Glomerular endothelial cell (primary cell): ENCODE measurements around the gene OR1M1. TPM values are rescaled to one million over a fixed set of nuclear protein-coding genes. Genes with fewer than 3 reads are reported as not detected.

ENCODE experiments used
- DNase-seq: peaks from one replicate; pipeline ENCODE4 v3.0.0-alpha.2; 2011; ENCODE audit warnings: low read depth, low spot score; ENCODE audit errors: extremely low read depth
- total RNA-seq: library from RNA; depleted of rRNA; stranded (reverse); fragments of >200 nt; gene quantifications from 2 replicates; pipeline ENCODE4 v1.2.3, GENCODE V29; 2015

The OR1M1 gene
- total RNA-seq, 1 donor from 2014 or later = not detected

- DNase-seq = no peak
These were observed 13.1 kb upstream of the OR1M1 start for GRCh38 chr19:9073806-9074205.

DNA sequence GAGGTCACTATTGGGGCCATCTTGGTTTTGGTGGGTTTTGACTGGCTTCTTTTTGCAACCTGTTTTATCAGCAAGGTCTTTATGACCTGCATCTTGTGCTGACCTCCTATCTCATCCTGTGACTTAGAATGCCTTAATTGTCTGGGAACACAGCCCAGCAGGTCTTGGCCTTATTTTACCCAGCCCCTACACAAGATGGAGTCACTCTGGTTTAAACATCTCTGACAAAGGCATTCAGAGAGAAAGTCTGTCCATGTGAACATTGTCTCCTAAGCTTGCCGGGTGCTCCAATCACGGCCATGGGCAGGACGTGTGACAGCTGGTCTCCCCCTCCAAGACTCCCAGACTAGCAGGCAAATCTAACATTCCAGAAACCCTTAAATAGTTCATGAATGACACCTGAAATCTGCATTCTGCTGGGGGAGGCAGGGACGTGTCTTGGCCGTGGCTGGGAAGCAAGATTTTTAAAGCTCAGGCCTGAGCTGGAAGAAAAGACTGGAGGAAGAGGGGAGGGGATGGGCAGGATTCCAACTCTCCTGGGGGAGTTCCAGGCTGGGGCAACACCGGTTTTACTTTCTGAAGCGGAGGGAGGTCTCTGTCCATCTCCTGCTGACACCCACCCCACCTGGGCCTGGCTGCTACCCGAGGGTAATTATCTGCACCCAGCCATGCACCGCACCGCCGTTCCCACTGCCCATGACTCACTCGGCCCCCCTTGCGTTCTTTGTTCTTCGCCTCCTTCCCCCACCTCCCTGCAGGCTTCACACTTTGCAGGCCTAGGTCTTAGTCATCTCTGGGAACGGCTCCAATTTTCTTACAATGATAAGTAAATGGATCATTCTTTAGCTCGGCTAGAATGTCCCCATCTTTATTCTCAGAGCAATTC, 11.6 kb upstream of the OR1M1 start:
- peak; percentile 94 for DNase-seq

GRCh38 chr19:9076901-9077300, 10.0 kb upstream of the OR1M1 start:
- no peak for DNase-seq

GRCh38 chr19:9078651-9079050, 8.2 kb upstream of the OR1M1 start:
- no peak for DNase-seq

- DNase-seq = no peak
These were observed 20.5 kb downstream of the OR1M1 start, which contains the start of gene OR7G2 for GRCh38 chr19:9107375-9107774. TSS of gene OR7G2 (minus strand) at chr19:9107475. CDS start at chr19:9103243, 4,232 bp downstream.

- no peak for DNase-seq
These were observed 23.1 kb downstream of the OR1M1 start for GRCh38 chr19:9109959-9110358.

- DNase-seq = no peak
These were observed 28.5 kb downstream of the OR1M1 start, which contains the start of gene OR7G1 for GRCh38 chr19:9115307-9115813. TSS of gene OR7G1 (minus strand) at chr19:9115763. CDS start at chr19:9115763, 0 bp downstream.

GRCh38 chr19:9116547-9116946, 29.7 kb downstream of the OR1M1 start:
- DNase-seq = no peak

DNA sequence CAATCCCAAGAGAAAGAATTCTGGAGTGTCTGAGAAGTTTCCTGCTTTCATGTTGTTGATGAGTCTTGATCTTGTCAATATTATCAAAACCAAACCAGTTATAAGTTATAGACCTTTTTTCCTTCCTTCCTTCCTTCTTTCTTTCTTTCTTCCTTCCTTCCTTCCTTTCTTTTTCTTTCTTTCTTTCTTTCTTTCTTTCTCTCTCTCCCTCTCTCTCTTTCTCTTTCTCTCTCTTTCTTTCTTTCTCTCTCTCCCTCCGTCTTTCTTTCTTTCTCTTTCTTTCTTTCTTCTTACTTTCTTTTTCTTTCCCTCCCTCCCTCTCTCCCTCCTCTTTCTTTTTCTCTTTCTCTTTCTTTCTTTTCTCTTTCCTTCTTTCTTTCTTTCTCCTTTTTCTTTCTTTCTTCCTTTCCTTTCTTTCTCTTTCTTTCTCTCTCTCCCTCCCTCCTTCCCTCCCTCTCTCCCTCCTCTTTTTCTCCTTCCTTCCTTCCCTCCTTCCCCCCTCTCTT, 40.1 kb downstream of the OR1M1 start, which contains the start of gene OR7G3:
OR7G3 (minus strand) TSS at position 51 of the 506 bp plus-strand sequence; CDS start at position 51, 0 bp downstream.
- DNase-seq = no peak

DNA sequence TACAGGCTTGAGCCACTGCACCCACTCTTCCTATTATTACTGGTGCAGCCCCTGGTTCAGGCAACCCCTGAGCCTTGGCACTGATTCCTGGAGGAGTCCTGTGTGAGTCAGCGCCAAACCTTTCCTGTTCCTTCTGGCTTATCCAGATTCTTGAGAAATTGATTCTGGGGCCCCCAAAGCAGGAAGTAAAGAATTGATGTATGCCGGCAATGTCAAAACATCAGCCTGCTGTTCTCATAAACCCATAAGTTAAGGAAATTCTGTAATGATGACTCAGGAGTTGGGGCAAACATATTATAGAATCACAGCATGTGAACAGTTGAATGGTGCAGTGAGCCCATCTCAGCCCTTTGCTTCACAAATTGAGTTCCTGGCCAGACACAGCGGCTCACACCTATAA, 41.3 kb downstream of the OR1M1 start:
- DNase-seq = peak; percentile 87

- no peak for DNase-seq
These were observed 44.1 kb downstream of the OR1M1 start for GRCh38 chr19:9130965-9131364.

GRCh38 chr19:9132422-9132821, 45.6 kb downstream of the OR1M1 start:
- no peak for DNase-seq

- no peak for DNase-seq
These were observed 52.8 kb downstream of the OR1M1 start for GRCh38 chr19:9139609-9140158.

DNA sequence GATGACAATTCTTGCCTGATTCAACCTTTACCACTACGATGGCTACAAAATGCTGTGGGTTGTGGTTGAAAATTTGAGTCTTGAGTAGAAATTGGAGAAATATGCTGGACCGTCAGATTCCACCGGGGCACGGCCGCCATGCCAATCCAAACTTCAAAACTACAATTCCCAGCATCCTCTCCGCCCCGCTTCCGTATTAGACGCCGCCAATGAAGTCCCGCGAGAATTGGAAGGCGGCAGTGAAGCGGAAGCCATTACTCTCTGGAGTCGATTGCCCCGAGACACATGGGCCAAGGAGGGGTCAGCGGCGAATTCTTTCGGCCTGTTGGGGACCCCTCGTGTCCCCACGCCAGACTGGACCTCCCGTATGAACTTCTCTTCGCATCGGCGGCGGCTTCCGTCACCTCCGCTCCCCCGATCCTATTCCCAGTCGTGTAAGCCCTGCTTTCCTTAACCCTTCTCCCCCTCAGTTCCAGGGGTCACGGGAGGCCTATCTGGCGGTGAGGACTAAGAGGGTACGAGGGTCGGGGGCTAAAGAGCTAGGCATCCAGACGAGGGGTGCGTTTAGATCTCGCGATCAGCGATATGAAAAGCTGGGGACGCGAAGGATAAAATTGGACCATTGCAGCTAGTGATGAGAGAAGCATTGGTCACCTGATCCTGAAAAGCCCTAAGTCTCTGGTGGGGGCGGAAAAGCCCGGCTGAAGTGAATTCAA, 53.5 kb downstream of the OR1M1 start, which contains the start of gene ZNF317:
ZNF317 (plus strand) TSS at position 239 of the 716 bp plus-strand sequence. CDS start 15,620 bp downstream, outside the sequence.
- DNase-seq = peak; percentile 62

DNA sequence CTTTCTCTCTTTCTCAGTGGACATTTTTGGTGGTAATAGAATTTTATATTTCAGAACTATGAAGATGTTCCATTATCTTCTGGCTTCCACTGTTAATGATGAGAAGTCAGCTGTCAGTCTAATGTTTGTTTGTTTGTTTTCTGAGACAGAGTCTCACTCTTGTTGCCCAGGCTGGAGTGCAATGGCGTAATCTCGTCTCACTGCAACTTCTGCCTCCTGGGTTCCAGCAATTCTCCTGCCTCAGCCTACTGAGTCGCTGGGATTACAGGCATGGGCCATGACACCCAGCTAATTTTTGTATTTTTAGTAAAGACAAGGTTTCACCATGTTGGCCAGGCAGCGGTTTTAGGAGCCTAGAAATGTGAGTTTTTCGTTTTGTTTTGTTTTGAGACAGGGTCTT, 58.1 kb downstream of the OR1M1 start:
- DNase-seq = no peak

Other genes with a start within 250 kb of the OR1M1 start
- gene MUC16, start 76.7 kb upstream of the OR1M1 start, total RNA-seq = not detected in 2 replicates
- gene OR7G2, start 20.4 kb downstream of the OR1M1 start, total RNA-seq = not detected in 2 replicates
- gene OR7G1, start 28.7 kb downstream of the OR1M1 start, total RNA-seq = not detected in 2 replicates
- gene OR7G3, start 39.9 kb downstream of the OR1M1 start, total RNA-seq = not detected in 2 replicates
- gene ZNF317, start 53.3 kb downstream of the OR1M1 start, total RNA-seq = 14.5 and 22.5 TPM in 2 replicates
- 0.35 TPM in 1 of 2 replicates, not detected in the other for gene OR7D2, start 91.9 kb downstream of the OR1M1 start, total RNA-seq
- not detected in 2 replicates for gene OR7D4, start 132.5 kb downstream of the OR1M1 start, total RNA-seq
- gene OR7E24, start 163.9 kb downstream of the OR1M1 start, total RNA-seq = not detected in 2 replicates
- gene ZNF699, start 222.8 kb downstream of the OR1M1 start, total RNA-seq = 2.0 and 9.7 TPM in 2 replicates
- gene ZNF559, start 237.1 kb downstream of the OR1M1 start, total RNA-seq = 12.5 and 12.9 TPM in 2 replicates